ENCODE measurements around the gene H1-8. TPM values are rescaled to one million over a fixed set of nuclear protein-coding genes. Genes with fewer than 3 reads are reported as not detected.

The H1-8 gene
- total RNA-seq, 3 donors from 2014 or later, result not detected

DNA sequence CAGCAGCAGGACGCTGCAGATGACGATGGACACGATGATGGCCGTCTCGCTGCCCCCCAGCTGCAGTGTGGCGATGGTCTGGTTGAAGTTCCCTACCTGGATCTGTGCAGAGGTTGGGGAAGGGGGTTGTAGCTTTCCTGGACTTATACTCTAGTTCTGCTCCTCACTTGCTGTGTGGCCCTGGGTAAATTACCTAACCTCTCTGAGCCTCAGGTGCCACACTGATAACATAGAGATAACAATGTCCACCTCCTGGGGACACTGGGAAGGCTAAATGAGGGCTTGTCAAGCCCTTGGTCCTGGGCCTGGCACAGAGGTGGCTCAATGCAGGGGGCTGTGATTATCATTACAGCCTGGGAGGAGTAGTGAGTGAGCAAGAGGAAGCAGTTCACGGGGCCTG is 26.9 kb downstream of the H1-8 start:
- no peak for ATAC-seq
- H3K9me3 ChIP-seq, result no peaks in the 10 kb centered on the region
- DNase-seq, result no peak
- H3K36me3 ChIP-seq (ENCODE audit: low read depth), result no peaks in the 10 kb centered on the region
- TF ChIP-seq, protein P1, sequence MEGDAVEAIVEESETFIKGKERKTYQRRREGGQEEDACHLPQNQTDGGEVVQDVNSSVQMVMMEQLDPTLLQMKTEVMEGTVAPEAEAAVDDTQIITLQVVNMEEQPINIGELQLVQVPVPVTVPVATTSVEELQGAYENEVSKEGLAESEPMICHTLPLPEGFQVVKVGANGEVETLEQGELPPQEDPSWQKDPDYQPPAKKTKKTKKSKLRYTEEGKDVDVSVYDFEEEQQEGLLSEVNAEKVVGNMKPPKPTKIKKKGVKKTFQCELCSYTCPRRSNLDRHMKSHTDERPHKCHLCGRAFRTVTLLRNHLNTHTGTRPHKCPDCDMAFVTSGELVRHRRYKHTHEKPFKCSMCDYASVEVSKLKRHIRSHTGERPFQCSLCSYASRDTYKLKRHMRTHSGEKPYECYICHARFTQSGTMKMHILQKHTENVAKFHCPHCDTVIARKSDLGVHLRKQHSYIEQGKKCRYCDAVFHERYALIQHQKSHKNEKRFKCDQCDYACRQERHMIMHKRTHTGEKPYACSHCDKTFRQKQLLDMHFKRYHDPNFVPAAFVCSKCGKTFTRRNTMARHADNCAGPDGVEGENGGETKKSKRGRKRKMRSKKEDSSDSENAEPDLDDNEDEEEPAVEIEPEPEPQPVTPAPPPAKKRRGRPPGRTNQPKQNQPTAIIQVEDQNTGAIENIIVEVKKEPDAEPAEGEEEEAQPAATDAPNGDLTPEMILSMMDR (IDR thresholded peaks at IDR 0.05), result no peak
- no peak overlapping the region for H3K4me3 ChIP-seq
- intact Hi-C loops (cut with DNase I, micrococcal nuclease), result no loop called here
- H3K4me1 ChIP-seq (ENCODE audit: low read depth), result peaks cover 3% of the 10 kb centered on the region

DNA sequence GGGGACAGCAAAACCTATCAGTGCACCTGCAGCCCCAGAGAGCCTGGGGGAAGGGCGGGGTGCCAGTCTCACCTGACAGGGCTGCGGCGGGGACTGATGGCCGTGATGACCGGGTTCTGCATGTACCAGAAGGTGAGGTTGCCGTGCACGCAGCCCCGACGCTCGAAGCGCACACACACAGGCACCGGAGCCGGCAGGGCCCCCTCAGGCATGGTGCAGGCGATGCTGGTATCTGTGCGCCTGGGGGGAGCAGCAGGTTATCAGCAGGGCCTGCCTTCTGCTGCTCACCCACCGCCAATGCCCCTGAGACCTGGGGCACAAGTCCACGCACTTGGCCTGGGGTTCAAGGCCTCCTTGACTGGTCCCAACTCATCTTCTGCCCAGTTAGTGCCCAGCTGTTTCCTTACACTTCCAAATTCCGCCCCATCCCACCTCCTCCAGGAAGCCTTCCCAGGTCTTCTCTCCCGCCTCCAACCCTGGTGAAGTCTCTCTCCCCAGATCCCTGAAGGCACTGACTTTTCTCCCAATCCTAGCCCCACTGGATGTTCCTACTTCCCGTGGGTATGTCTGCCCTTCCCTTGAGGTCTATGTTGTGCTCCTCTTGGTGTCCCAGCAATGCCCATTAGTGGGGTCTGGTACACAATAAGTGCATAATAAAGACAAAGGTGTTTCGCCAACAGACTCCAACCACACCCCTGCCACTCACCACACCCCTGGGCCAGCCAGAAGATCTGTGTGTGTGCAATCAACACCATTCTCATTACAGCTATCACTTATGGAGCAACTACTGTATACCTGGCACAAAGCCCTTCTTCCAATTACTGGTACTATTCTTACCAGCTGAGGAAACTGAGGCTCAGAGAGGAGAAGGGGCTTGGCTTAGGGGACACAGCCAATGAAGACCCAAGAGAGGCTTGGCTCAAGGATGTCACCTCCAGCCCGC is 28.9 kb downstream of the H1-8 start:
- no peak for DNase-seq
- H3K9me3 ChIP-seq, result no peaks in the 10 kb centered on the region
- peaks cover 4% of the 10 kb centered on the region for H3K4me1 ChIP-seq (ENCODE audit: low read depth)
- TF ChIP-seq, protein P1 (IDR thresholded peaks at IDR 0.05), result no peak
- intact Hi-C loops (cut with DNase I, micrococcal nuclease), result no loop called here
- H3K36me3 ChIP-seq (ENCODE audit: low read depth), result no peaks in the 10 kb centered on the region
- ATAC-seq, result no peak
- H3K4me3 ChIP-seq, result no peak overlapping the region

DNA sequence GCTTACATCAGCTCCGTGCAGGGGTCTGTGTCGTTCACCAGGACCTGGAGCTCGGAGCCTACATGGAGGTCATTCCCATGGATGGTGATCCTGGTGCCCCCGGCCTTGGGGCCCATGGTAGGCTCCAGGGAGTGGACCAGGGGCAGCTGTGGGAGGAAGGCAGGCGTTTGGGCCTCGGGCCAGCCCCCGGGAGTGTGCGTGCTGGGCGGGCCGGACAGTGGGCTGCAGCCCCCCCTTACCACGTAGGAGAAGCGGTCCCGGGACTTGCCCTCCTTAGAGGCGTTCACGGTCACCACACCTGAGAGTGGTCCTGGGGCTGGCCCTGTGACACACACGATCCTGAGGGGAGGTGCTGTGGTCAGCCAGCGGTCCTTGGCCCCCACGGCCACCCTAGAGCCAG is 29.6 kb downstream of the H1-8 start:
- Histone ChIP-seq H3K4me1 (ENCODE audit: low read depth) (peaks cover 8% of the 10 kb centered on the region), H3K9me3 (no peaks in the 10 kb centered on the region), H3K4me3 (no peak overlapping the region), H3K36me3 (ENCODE audit: low read depth) (no peaks in the 10 kb centered on the region)
- TF ChIP-seq, protein P1 (IDR thresholded peaks at IDR 0.05), result no peak
- ATAC-seq (no peak), DNase-seq (no peak)
- intact Hi-C loops (cut with DNase I, micrococcal nuclease), result no loop called here

DNA sequence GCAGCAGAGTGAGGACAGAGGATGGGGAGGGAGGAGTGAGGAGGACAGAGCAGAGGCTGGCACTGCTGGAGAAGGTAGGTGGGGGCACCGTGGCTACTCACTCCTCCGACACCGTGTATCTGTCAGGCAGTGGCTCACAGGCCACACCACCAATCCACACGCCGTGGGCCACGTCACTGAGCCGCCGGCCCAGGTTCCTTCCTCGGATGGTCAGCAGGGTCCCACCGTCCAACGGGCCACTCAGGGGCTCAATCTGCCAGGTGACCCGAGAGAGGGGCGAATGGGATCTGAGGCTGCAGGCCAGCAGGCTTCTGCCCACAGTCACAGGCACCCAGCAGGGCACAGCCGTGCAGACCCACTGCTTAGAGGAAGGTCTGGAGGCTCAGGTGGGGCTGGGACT is 30.5 kb downstream of the H1-8 start:
- TF ChIP-seq, protein P1 (IDR thresholded peaks at IDR 0.05), result no peak
- H3K4me1 ChIP-seq (ENCODE audit: low read depth), result peaks cover 8% of the 10 kb centered on the region
- no peak for DNase-seq
- no peak overlapping the region for H3K4me3 ChIP-seq
- no peaks in the 10 kb centered on the region for H3K36me3 ChIP-seq (ENCODE audit: low read depth)
- no peaks in the 10 kb centered on the region for H3K9me3 ChIP-seq
- ATAC-seq, result no peak
- intact Hi-C loops (cut with DNase I, micrococcal nuclease), result no loop called here

DNA sequence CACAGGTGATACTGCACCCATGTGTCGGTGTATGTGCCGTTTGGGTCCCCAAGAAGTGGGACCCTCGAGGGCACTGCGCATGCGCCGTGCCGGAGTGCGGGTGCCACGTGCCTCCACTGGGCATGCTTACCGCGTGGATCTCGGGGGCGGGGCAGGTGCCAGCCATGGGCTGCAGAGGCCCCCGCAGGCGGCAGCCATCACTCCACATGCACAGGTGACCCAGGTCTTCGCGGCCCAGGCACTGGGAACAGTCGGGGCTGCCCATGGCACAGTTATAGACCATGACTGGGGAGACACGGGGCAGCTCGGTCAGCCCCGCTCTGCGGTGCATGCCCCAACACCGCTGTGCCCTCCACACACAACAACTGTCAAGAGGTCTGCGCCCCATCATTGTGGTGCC is 31.2 kb downstream of the H1-8 start:
- Histone ChIP-seq H3K4me3 (no peak overlapping the region), H3K4me1 (ENCODE audit: low read depth) (peaks cover 10% of the 10 kb centered on the region), H3K36me3 (ENCODE audit: low read depth) (no peaks in the 10 kb centered on the region), H3K9me3 (no peaks in the 10 kb centered on the region)
- DNase-seq, result no peak
- ATAC-seq, result no peak
- TF ChIP-seq, protein P1 (IDR thresholded peaks at IDR 0.05), result no peak
- intact Hi-C loops (cut with DNase I, micrococcal nuclease), result no loop called here
